Peyer's patch (tissue), 4 donors: Measurements from ENCODE around the gene CACNG3.

ENCODE experiments used
- POLR2A ChIP-seq, 2 donors: fragments of 450-650 bp; IDR thresholded peaks; one replicate each; pipeline ENCODE4 v1.5.1; 2017; ENCODE audit warnings: antibody characterized with exemption in 2 of 2, mild to moderate bottlenecking in 2 of 2, moderate library complexity in 2 of 2
- TF ChIP-seq, protein P1 (sequence below), 6 experiments: fragments of 450-650 bp in 4 of 6; fragments of 200-600 bp in 2 of 6; sonication (generic) in 1 of 6; IDR thresholded peaks; one replicate each; pipeline ENCODE4 v1.5.1; 2017 to 2019; ENCODE audit warnings: antibody characterized with exemption in 6 of 6, mild to moderate bottlenecking in 3 of 6, moderate library complexity in 1 of 6

DNA sequence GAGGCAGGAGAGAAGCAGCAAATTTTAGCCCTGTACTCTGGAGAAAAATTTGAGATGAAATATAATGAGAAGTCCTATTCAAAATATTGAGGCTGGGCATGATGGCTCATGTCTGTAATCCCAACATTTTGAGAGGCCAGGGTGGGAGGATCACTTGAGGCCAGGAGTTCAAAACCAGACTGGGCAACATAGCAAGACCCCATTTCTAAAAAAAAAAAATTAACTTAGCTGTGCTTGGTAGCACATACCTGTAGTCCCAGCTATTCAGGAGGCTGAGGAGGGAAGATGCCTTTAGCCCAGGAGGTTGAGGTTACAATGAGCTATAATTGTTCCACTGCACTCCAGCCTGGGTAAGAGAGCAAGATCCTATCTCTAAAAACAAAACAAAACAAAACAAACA lies 103.4 kb downstream of the CACNG3 start:
- TF ChIP-seq, protein P1, sequence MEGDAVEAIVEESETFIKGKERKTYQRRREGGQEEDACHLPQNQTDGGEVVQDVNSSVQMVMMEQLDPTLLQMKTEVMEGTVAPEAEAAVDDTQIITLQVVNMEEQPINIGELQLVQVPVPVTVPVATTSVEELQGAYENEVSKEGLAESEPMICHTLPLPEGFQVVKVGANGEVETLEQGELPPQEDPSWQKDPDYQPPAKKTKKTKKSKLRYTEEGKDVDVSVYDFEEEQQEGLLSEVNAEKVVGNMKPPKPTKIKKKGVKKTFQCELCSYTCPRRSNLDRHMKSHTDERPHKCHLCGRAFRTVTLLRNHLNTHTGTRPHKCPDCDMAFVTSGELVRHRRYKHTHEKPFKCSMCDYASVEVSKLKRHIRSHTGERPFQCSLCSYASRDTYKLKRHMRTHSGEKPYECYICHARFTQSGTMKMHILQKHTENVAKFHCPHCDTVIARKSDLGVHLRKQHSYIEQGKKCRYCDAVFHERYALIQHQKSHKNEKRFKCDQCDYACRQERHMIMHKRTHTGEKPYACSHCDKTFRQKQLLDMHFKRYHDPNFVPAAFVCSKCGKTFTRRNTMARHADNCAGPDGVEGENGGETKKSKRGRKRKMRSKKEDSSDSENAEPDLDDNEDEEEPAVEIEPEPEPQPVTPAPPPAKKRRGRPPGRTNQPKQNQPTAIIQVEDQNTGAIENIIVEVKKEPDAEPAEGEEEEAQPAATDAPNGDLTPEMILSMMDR (IDR thresholded peaks at IDR 0.05): no peak
- TF ChIP-seq POLR2A (IDR thresholded peaks at IDR 0.05): no peak
